HepG2 (cell line): Measurements from ENCODE around the gene AARS1. TPM values are rescaled to one million over a fixed set of nuclear protein-coding genes. Genes with fewer than 3 reads are reported as not detected.
"Not testable (repeated sequence)": the region's sequence is repeated elsewhere in the genome, so short reads cannot be mapped to it uniquely, and the experiment has no call there.

Experiments used
- ATAC-seq: fragments of 200-7000 bp; cut with Tn5 transposase; 3 replicates; pipeline ENCODE4 v1.9.1; 2020; ENCODE audit warnings: mild to moderate bottlenecking, moderate library complexity
- BruUV-seq: library from RNA; stranded (reverse); fragments of 400-500 nt; replicated peaks from 2 replicates; lab custom pipeline; 2021; lab: Mats Ljungman, UMichigan
- CTCF ChIA-PET: fragments of 300-600 bp; formaldehyde crosslinking; extraction: SDS; loops from one replicate; lab custom pipeline; 2021; ENCODE audit warnings: low total read pairs, inconsistent platforms, low intra/inter-chr PET ratio; lab: Yijun Ruan, JAX
- POLR2A ChIA-PET: fragments of 350-600 bp; sonication (Branson Sonifier 250); formaldehyde crosslinking; loops from one replicate; lab custom pipeline; 2020; ENCODE audit warnings: antibody characterized with exemption, inconsistent platforms; lab: Yijun Ruan, JAX
- DNase-seq: peaks from one replicate; pipeline ENCODE4 v3.0.0-alpha.2; 2015; ENCODE audit warnings: low spot score
- FAIRE-seq: peaks from 3 replicates; lab custom pipeline; 2011; peaks lifted over from hg19 to GRCh38; lab: Jason Lieb, UNC
- H2AFZ ChIP-seq: one replicate; pipeline ENCODE4 v1.6.1; 2011; ENCODE audit warnings: low read length, inconsistent platforms
- H3K27ac ChIP-seq: fragments of 300-600 bp; 3 replicates; pipeline ENCODE4 v1.8.0; 2011; ENCODE audit warnings: mixed run types, mild to moderate bottlenecking, mixed read lengths, low read length, inconsistent platforms; ENCODE audit not compliant: insufficient read depth; ENCODE audit errors: extremely low read length
- H3K27me3 ChIP-seq, 2 experiments: fragments of 200-600 bp in 1 of 2; 2 replicates in 1 of 2; 3 replicates in 1 of 2; pipeline versions ENCODE4 v1.6.0 to v1.8.0; 2011; ENCODE audit warnings: low read length in 2 of 2, mild to moderate bottlenecking in 2 of 2, moderate library complexity in 2 of 2, inconsistent platforms in 1 of 2; ENCODE audit not compliant: insufficient read depth in 2 of 2, control insufficient read depth in 1 of 2
- H3K36me3 ChIP-seq, 2 experiments: fragments of 200-600 bp in 1 of 2; replicated peaks in 1 of 2; 2 replicates in 1 of 2; 3 replicates in 1 of 2; pipeline versions ENCODE4 v1.5.1 to v1.8.0; 2011; ENCODE audit warnings: low read length in 2 of 2, inconsistent platforms in 1 of 2; ENCODE audit not compliant: insufficient read depth in 2 of 2, control insufficient read depth in 1 of 2
- H3K4me1 ChIP-seq: 2 replicates; pipeline ENCODE4 v1.5.1; 2012; ENCODE audit warnings: low read length, inconsistent platforms; ENCODE audit not compliant: insufficient read depth
- H3K4me2 ChIP-seq: 2 replicates; pipeline ENCODE4 v1.6.0; 2011; ENCODE audit warnings: low read depth, low read length, inconsistent platforms
- H3K4me3 ChIP-seq, 3 experiments: fragments of 200-600 bp in 1 of 3; sonication (generic), shearing (Covaris generic) in 1 of 3; replicated peaks in 1 of 3; 2 replicates each; pipeline ENCODE4 v1.5.1; 2011 to 2016; ENCODE audit warnings: low read length in 3 of 3, inconsistent platforms in 2 of 3, low read depth in 2 of 3, mild to moderate bottlenecking in 2 of 3, control low read depth in 1 of 3, mixed read lengths in 1 of 3; ENCODE audit not compliant: insufficient read depth in 1 of 3
- H3K79me2 ChIP-seq: one replicate; pipeline ENCODE4 v1.6.1; 2011; ENCODE audit warnings: low read length, inconsistent platforms; ENCODE audit not compliant: insufficient read depth
- H3K9ac ChIP-seq: 2 replicates; pipeline ENCODE4 v1.6.0; 2011; ENCODE audit warnings: mild to moderate bottlenecking, low read depth, low read length, inconsistent platforms; ENCODE audit not compliant: insufficient read depth
- H3K9me3 ChIP-seq: 2 replicates; pipeline ENCODE4 v1.5.1; 2012; ENCODE audit warnings: mild to moderate bottlenecking, low read length
- H4K20me1 ChIP-seq: 2 replicates; pipeline ENCODE4 v1.6.0; 2011; ENCODE audit warnings: inconsistent platforms, mild to moderate bottlenecking, low read length, moderate library complexity; ENCODE audit not compliant: insufficient read depth
- ZBTB33 ChIP-seq: sonication (generic); formaldehyde crosslinking; IDR thresholded peaks from 2 replicates; pipeline ENCODE4 v1.4.0; 2020; ENCODE audit warnings: missing genetic modification reagents
- WGBS: methylation state at CpG from one replicate; pipeline ENCODE4 v1.1.6; 2017; ENCODE audit warnings: low lambda C conversion rate; 5-methylcytosine and 5-hydroxymethylcytosine counted together
- in situ Hi-C: cut with HindIII; loops from 2 replicates; pipeline ENCODE4 v1.10.0; 2017; ENCODE audit warnings: low pct_unique_long_range_greater_than_20kb; ENCODE audit not compliant: extremely low pct_ligation_motif_present
- intact Hi-C: fragments of 100-400 bp; cut with micrococcal nuclease; formaldehyde crosslinking; loops from one replicate; pipeline ENCODE4 v1.10.0; 2022; ENCODE audit not compliant: unreplicated experiment
- polyA plus RNA-seq, 8 experiments: library from polyadenylated mRNA; depleted of rRNA in 3 of 8; stranded (reverse) in 7 of 8; unstranded in 1 of 8; fragments of >200 nt; fragmentation: Illumina TruSeq in 4 of 8; extraction: Trizol in 4 of 8; gene quantifications; 2 replicates each; pipeline versions ENCODE4 v1.2.1 to v1.2.3, GENCODE V29; 2011 to 2016; ENCODE audit warnings: low read depth in 4 of 8, missing spikeins in 1 of 8, mixed read lengths in 1 of 8; ENCODE audit not compliant: insufficient read depth in 1 of 8
- total RNA-seq, 5 experiments: library from RNA; depleted of rRNA; stranded (reverse); fragments of >200 nt; fragmentation: Illumina TruSeq; extraction: Trizol; gene quantifications; 2 replicates each; pipeline ENCODE4 v1.2.3, GENCODE V29; 2016; ENCODE audit warnings: low read depth in 1 of 5

AARS1 gene
- total and polyA plus RNA-seq, 2 of the 13 experiments (the other 11 are each of a cell fraction or from before 2014, with no cell fraction given) = 107 to 132 TPM

- Histone ChIP-seq H3K4me1 (peaks cover 29% of the 10 kb centered on the region), H3K4me3 (peak overlapping the region; percentile 36 to 62 (median 54); a peak in 3 of 6 replicates), H3K79me2 (peaks cover 19% of the 10 kb centered on the region), H3K4me2 (peak overlapping the region; percentile 86), H3K36me3 (peaks cover 22 to 27% of the 10 kb centered on the region in 2 experiments), H4K20me1 (peaks cover 24% of the 10 kb centered on the region), H3K9ac (peak overlapping the region; percentile 62; the same call in 1 of the 2 replicates)
- 78% methylated on average over 4 of the region's 4 CpGs for WGBS
- POLR2A ChIA-PET = interaction anchor here (2.2 kb wide), 1 partner anchor 92 kb away, joined by 7 read pairs; no protein-coding TSS in a partner anchor
- TF ChIP-seq ZBTB33 (CRISPR knock-in tag) = peak; percentile 68
- DNase-seq, BruUV-seq, H3K9me3 ChIP-seq, H3K27me3 ChIP-seq, ATAC-seq, H3K27ac ChIP-seq, H2AFZ ChIP-seq, FAIRE-seq, CTCF ChIA-PET: not testable (repeated sequence)
- intact Hi-C loops = loop anchor here (5.0 kb wide), 1 partner anchor 97 kb away; no protein-coding TSS in a partner anchor
- in situ Hi-C loops = loop anchor here (10.0 kb wide), 1 partner anchor 85 kb away; no protein-coding TSS in a partner anchor
Measured at GRCh38 chr16:70249697-70250096, 39.6 kb downstream of the AARS1 start.

- intact Hi-C loops, FAIRE-seq, in situ Hi-C loops, H2AFZ ChIP-seq, H3K4me2 ChIP-seq, H3K27ac ChIP-seq, ATAC-seq, POLR2A ChIA-PET, H3K9ac ChIP-seq, H3K79me2 ChIP-seq, H3K4me1 ChIP-seq, DNase-seq, BruUV-seq, H4K20me1 ChIP-seq, H3K27me3 ChIP-seq, H3K9me3 ChIP-seq, H3K4me3 ChIP-seq, H3K36me3 ChIP-seq, CTCF ChIA-PET: not testable (repeated sequence)
Measured at GRCh38 chr16:70238773-70239172, 50.5 kb downstream of the AARS1 start.

GRCh38 chr16:70231831-70232230, 57.5 kb downstream of the AARS1 start:
- H3K4me1 ChIP-seq, H2AFZ ChIP-seq, H3K27me3 ChIP-seq, H3K4me2 ChIP-seq, intact Hi-C loops, H3K9ac ChIP-seq, H3K79me2 ChIP-seq, H3K9me3 ChIP-seq, H4K20me1 ChIP-seq, H3K27ac ChIP-seq, BruUV-seq, H3K36me3 ChIP-seq, POLR2A ChIA-PET, in situ Hi-C loops, ATAC-seq, FAIRE-seq, H3K4me3 ChIP-seq, CTCF ChIA-PET, DNase-seq: not testable (repeated sequence)
- WGBS = 96% methylated on average over 3 of the region's 3 CpGs
